ENCODE data around the gene CARMIL3.
A peak's percentile ranks its signal among the peaks of the same experiment; 100 is the strongest.

The CARMIL3 gene

GRCh38 chr14:24051176-24051788 lies 527 bp upstream of the CARMIL3 start:
- H3K27ac ChIP-seq (ENCODE audit: low read length, poor library complexity, severe bottlenecking) = no peak overlapping the region
- H3K18ac ChIP-seq (ENCODE audit: low read depth in 1 of 2, low read length in 2 of 2) = peak overlapping the region; percentile 41 to 61
- H3K9me3 ChIP-seq (ENCODE audit: control insufficient read depth, low read length) = no peaks in the 10 kb centered on the region
- H4K8ac ChIP-seq (ENCODE audit: low read length) = peak overlapping the region; percentile 81
- no peaks in the 10 kb centered on the region for H3K36me3 ChIP-seq (ENCODE audit: control insufficient read depth in 1 of 2, insufficient read depth in 2 of 2, low read depth in 1 of 2, low read length in 2 of 2)
- H3K9ac ChIP-seq (ENCODE audit: low read length) = peak overlapping the region; percentile 79
- no peak overlapping the region for H3K4ac ChIP-seq (ENCODE audit: low read depth in 1 of 2, low read length in 2 of 2)
- H2AK5ac ChIP-seq (ENCODE audit: low read length, severe bottlenecking) = no peak overlapping the region
- H3K14ac ChIP-seq (ENCODE audit: low read length in 2 of 2) = no peak overlapping the region
- H2AFZ ChIP-seq (ENCODE audit: low read depth, low read length) = peak overlapping the region; percentile 88
- WGBS = 18% methylated on average over 11 of the region's 20 CpGs
- peak overlapping the region; percentile 67 for H2BK15ac ChIP-seq (ENCODE audit: low read depth, poor library complexity, severe bottlenecking)
- no peak overlapping the region for H4K91ac ChIP-seq (ENCODE audit: low read length)
- H3K4me3 ChIP-seq (ENCODE audit: insufficient read depth in 1 of 2, low read depth in 1 of 2, low read length in 2 of 2) = peak overlapping the region; percentile 61 to 83
- no peaks in the 10 kb centered on the region for H3K79me1 ChIP-seq (replicated peaks; ENCODE audit: low read length, poor library complexity, severe bottlenecking)
- H3K23ac ChIP-seq (ENCODE audit: low read length in 2 of 2) = no peak overlapping the region
- peak overlapping the region; percentile 97 for H3K4me2 ChIP-seq (ENCODE audit: low read length, poor library complexity, severe bottlenecking)
- peaks cover 46 to 74% of the 10 kb centered on the region in 2 experiments for H3K27me3 ChIP-seq (ENCODE audit: control insufficient read depth in 1 of 2, insufficient read depth in 1 of 2, low read length in 2 of 2)
- peak overlapping the region in 1 of 2 experiments; percentile 60 for H2BK12ac ChIP-seq (ENCODE audit: low read length in 2 of 2)
- no peak overlapping the region for H2BK120ac ChIP-seq (ENCODE audit: low read depth, low read length)
- H2BK5ac ChIP-seq (ENCODE audit: low read depth, low read length, poor library complexity, severe bottlenecking) = no peak overlapping the region
- DNase-seq = no peak
- peaks cover 13% of the 10 kb centered on the region for H3K4me1 ChIP-seq (ENCODE audit: control insufficient read depth, insufficient read depth, low read depth, low read length)

DNA sequence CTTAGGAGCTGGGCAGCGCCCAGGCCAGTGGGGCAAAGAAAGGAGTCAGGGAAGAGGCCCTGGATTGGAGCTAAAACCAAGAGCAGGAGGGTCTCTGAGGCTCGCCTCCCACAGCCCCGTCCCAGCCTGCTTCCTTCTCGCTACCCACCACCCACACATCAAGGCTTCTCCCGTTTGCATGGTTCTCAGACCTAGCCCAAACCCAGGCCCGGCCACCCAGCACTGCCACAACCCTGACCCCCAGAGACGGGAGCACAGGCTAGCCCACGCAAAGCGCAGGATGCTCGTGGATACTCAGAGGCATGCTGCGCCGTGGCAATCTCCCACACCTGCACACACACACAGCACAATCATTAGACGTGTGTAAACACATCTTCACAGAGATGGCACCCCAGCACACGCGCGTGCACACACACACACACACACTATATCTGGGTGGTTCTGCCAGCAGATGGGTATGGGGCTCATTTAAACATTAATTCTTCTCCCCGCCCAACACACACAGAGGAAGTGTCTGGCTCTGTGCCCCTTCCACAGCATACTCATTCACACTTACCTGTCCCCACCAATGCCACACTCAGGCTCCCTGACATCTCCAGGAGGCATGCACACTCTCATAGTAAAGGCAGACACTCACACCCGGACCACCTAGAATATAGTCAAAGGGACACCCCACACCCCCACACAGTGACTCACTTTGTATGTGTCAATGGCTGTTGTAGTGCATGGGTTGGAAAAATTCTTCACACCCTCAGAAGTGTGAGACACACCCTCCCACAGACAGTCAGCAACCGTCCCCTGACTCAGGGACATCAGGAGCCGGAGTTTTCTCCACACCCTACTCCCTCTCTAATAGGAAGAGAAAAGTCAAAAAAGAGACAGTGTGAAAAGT lies 1.1 kb downstream of the CARMIL3 start:
- 82% methylated on average over 16 of the region's 20 CpGs for WGBS
- H3K4me3 ChIP-seq (ENCODE audit: insufficient read depth in 1 of 2, low read depth in 1 of 2, low read length in 2 of 2) = peak overlapping the region in 1 of 2 experiments; percentile 83

GRCh38 chr14:24053548-24054323 lies 1.9 kb downstream of the CARMIL3 start:
- no peaks in the 10 kb centered on the region for H3K79me1 ChIP-seq (replicated peaks; ENCODE audit: low read length, poor library complexity, severe bottlenecking)
- H3K4ac ChIP-seq (ENCODE audit: low read depth in 1 of 2, low read length in 2 of 2) = no peak overlapping the region
- H3K4me1 ChIP-seq (ENCODE audit: control insufficient read depth, insufficient read depth, low read depth, low read length) = peaks cover 15% of the 10 kb centered on the region
- DNase-seq = no peak
- H3K9ac ChIP-seq (ENCODE audit: low read length) = no peak overlapping the region
- no peak overlapping the region for H3K14ac ChIP-seq (ENCODE audit: low read length in 2 of 2)
- H2BK12ac ChIP-seq (ENCODE audit: low read length in 2 of 2) = no peak overlapping the region
- H3K36me3 ChIP-seq (ENCODE audit: control insufficient read depth in 1 of 2, insufficient read depth in 2 of 2, low read depth in 1 of 2, low read length in 2 of 2) = no peaks in the 10 kb centered on the region
- no peaks in the 10 kb centered on the region for H3K9me3 ChIP-seq (ENCODE audit: control insufficient read depth, low read length)
- H2AK5ac ChIP-seq (ENCODE audit: low read length, severe bottlenecking) = no peak overlapping the region
- no peak overlapping the region for H2AFZ ChIP-seq (ENCODE audit: low read depth, low read length)
- H2BK15ac ChIP-seq (ENCODE audit: low read depth, poor library complexity, severe bottlenecking) = no peak overlapping the region
- no peak overlapping the region for H3K27ac ChIP-seq (ENCODE audit: low read length, poor library complexity, severe bottlenecking)
- no peak overlapping the region for H4K8ac ChIP-seq (ENCODE audit: low read length)
- H3K23ac ChIP-seq (ENCODE audit: low read length in 2 of 2) = no peak overlapping the region
- H3K4me2 ChIP-seq (ENCODE audit: low read length, poor library complexity, severe bottlenecking) = no peak overlapping the region
- no peak overlapping the region for H2BK5ac ChIP-seq (ENCODE audit: low read depth, low read length, poor library complexity, severe bottlenecking)
- H4K91ac ChIP-seq (ENCODE audit: low read length) = no peak overlapping the region
- H3K18ac ChIP-seq (ENCODE audit: low read depth in 1 of 2, low read length in 2 of 2) = no peak overlapping the region
- WGBS = 86% methylated on average over 10 of the region's 10 CpGs
- H3K27me3 ChIP-seq (ENCODE audit: control insufficient read depth in 1 of 2, insufficient read depth in 1 of 2, low read length in 2 of 2) = peaks cover 50 to 83% of the 10 kb centered on the region in 2 experiments
- H2BK120ac ChIP-seq (ENCODE audit: low read depth, low read length) = no peak overlapping the region
- no peak overlapping the region for H3K4me3 ChIP-seq (ENCODE audit: insufficient read depth in 1 of 2, low read depth in 1 of 2, low read length in 2 of 2)

More for the DNA sequence above, 1.1 kb downstream of the CARMIL3 start:
- H2BK120ac ChIP-seq (ENCODE audit: low read depth, low read length) = no peak overlapping the region
- no peak overlapping the region for H3K18ac ChIP-seq (ENCODE audit: low read depth in 1 of 2, low read length in 2 of 2)
- peak overlapping the region; percentile 97 for H3K4me2 ChIP-seq (ENCODE audit: low read length, poor library complexity, severe bottlenecking)
- H2BK15ac ChIP-seq (ENCODE audit: low read depth, poor library complexity, severe bottlenecking) = no peak overlapping the region
- peaks cover 54 to 82% of the 10 kb centered on the region in 2 experiments for H3K27me3 ChIP-seq (ENCODE audit: control insufficient read depth in 1 of 2, insufficient read depth in 1 of 2, low read length in 2 of 2)
- H2AFZ ChIP-seq (ENCODE audit: low read depth, low read length) = no peak overlapping the region
- no peak overlapping the region for H3K14ac ChIP-seq (ENCODE audit: low read length in 2 of 2)
- no peak overlapping the region for H2BK12ac ChIP-seq (ENCODE audit: low read length in 2 of 2)
- H4K91ac ChIP-seq (ENCODE audit: low read length) = no peak overlapping the region
- H3K79me1 ChIP-seq (replicated peaks; ENCODE audit: low read length, poor library complexity, severe bottlenecking) = no peaks in the 10 kb centered on the region
- no peaks in the 10 kb centered on the region for H3K36me3 ChIP-seq (ENCODE audit: control insufficient read depth in 1 of 2, insufficient read depth in 2 of 2, low read depth in 1 of 2, low read length in 2 of 2)
- H2AK5ac ChIP-seq (ENCODE audit: low read length, severe bottlenecking) = no peak overlapping the region
- no peak overlapping the region for H3K23ac ChIP-seq (ENCODE audit: low read length in 2 of 2)
- no peaks in the 10 kb centered on the region for H3K9me3 ChIP-seq (ENCODE audit: control insufficient read depth, low read length)
- DNase-seq = no peak
- no peak overlapping the region for H4K8ac ChIP-seq (ENCODE audit: low read length)
- H3K9ac ChIP-seq (ENCODE audit: low read length) = no peak overlapping the region
- H2BK5ac ChIP-seq (ENCODE audit: low read depth, low read length, poor library complexity, severe bottlenecking) = no peak overlapping the region
- no peak overlapping the region for H3K4ac ChIP-seq (ENCODE audit: low read depth in 1 of 2, low read length in 2 of 2)
- no peak overlapping the region for H3K27ac ChIP-seq (ENCODE audit: low read length, poor library complexity, severe bottlenecking)
- H3K4me1 ChIP-seq (ENCODE audit: control insufficient read depth, insufficient read depth, low read depth, low read length) = peaks cover 13% of the 10 kb centered on the region

DNA sequence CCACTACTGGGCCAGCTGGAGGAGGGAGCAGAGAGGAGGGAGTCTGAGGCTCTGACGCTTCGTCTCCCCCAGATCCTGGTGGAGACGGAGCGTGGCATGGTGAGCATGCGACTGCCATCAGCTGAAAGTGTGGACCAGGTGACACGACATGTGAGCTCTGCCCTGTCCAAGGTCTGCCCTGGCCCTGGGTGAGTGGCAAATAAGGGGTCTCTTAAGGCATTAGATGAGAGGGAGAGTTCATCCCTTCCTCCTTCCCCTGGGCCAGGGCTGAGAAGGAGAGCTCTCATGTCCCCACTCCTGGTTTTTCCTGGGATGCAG lies 2.5 kb downstream of the CARMIL3 start:
- Histone ChIP-seq H4K8ac (ENCODE audit: low read length) (no peak overlapping the region), H3K4me3 (ENCODE audit: insufficient read depth in 1 of 2, low read depth in 1 of 2, low read length in 2 of 2) (no peak overlapping the region), H3K18ac (ENCODE audit: low read depth in 1 of 2, low read length in 2 of 2) (no peak overlapping the region), H3K4ac (ENCODE audit: low read depth in 1 of 2, low read length in 2 of 2) (no peak overlapping the region), H3K27ac (ENCODE audit: low read length, poor library complexity, severe bottlenecking) (no peak overlapping the region), H3K79me1 (replicated peaks; ENCODE audit: low read length, poor library complexity, severe bottlenecking) (no peaks in the 10 kb centered on the region), H2BK12ac (ENCODE audit: low read length in 2 of 2) (no peak overlapping the region), H3K14ac (ENCODE audit: low read length in 2 of 2) (no peak overlapping the region), H2AK5ac (ENCODE audit: low read length, severe bottlenecking) (no peak overlapping the region), H4K91ac (ENCODE audit: low read length) (no peak overlapping the region), H3K9me3 (ENCODE audit: control insufficient read depth, low read length) (no peaks in the 10 kb centered on the region), H3K27me3 (ENCODE audit: control insufficient read depth in 1 of 2, insufficient read depth in 1 of 2, low read length in 2 of 2) (peaks cover 46 to 85% of the 10 kb centered on the region in 2 experiments), H3K23ac (ENCODE audit: low read length in 2 of 2) (no peak overlapping the region), H3K9ac (ENCODE audit: low read length) (no peak overlapping the region), H2BK120ac (ENCODE audit: low read depth, low read length) (no peak overlapping the region), H2BK5ac (ENCODE audit: low read depth, low read length, poor library complexity, severe bottlenecking) (no peak overlapping the region), H3K36me3 (ENCODE audit: control insufficient read depth in 1 of 2, insufficient read depth in 2 of 2, low read depth in 1 of 2, low read length in 2 of 2) (no peaks in the 10 kb centered on the region), H3K4me1 (ENCODE audit: control insufficient read depth, insufficient read depth, low read depth, low read length) (peaks cover 15% of the 10 kb centered on the region), H2BK15ac (ENCODE audit: low read depth, poor library complexity, severe bottlenecking) (no peak overlapping the region), H2AFZ (ENCODE audit: low read depth, low read length) (no peak overlapping the region), H3K4me2 (ENCODE audit: low read length, poor library complexity, severe bottlenecking) (no peak overlapping the region)
- no peak for DNase-seq
- 81% methylated on average over 6 of the region's 6 CpGs for WGBS

Measured in mesenchymal stem cell (in vitro differentiated cells and primary cell).